Stomach (tissue), 4 donors: ENCODE measurements around the gene ANKRD49.

Experiments used
- EP300 ChIP-seq: sonication (generic); formaldehyde crosslinking; IDR thresholded peaks from one replicate; pipeline ENCODE4 v1.6.1; 2017; ENCODE audit warnings: antibody characterized with exemption
- TF ChIP-seq, protein P1 (sequence below), 7 experiments: fragments of 450-650 bp in 4 of 7; fragments of 200-600 bp in 3 of 7; sonication (generic) in 3 of 7; IDR thresholded peaks; one replicate each; pipeline ENCODE4 v1.5.1; 2016 to 2019; ENCODE audit warnings: antibody characterized with exemption in 7 of 7, control low read depth in 2 of 7, mild to moderate bottlenecking in 1 of 7

DNA sequence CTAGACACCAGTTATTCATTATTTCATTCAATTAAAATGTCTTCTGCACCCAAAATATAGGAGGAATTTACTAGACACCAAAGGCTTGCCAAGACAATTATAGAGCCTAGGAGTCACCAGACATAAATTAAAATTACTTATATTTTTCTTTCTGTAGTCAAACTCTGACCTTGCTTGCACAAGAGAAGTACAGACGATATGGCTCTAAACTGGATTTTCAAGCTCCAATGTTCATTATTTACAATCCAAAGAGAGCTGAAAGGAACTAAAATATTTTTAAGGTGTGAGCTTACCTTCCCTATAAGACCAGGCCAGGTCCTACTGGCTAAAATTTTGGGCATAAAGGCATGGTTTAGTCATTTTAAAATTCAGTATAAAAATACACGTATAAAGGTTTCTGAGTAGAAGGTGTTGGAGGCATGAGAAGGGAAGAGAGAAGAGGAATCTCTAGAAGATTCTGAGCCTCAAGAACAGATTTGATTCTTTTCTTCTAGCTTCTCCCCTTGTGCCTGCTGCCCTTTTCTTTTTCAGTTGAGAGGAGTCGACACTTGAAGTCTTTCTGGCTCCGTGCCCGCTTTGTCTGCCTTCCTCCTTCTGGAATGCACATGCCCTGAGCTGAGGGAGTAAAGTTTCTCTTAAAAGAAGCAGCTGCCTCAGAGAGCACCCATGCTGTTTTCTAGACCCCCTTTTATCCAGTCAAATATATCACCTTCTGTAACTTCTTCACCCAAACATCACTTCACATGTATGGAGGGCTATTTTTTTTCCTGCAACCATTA lies 32.0 kb downstream of the ANKRD49 start:
- no peak for TF ChIP-seq EP300
- TF ChIP-seq, protein P1, sequence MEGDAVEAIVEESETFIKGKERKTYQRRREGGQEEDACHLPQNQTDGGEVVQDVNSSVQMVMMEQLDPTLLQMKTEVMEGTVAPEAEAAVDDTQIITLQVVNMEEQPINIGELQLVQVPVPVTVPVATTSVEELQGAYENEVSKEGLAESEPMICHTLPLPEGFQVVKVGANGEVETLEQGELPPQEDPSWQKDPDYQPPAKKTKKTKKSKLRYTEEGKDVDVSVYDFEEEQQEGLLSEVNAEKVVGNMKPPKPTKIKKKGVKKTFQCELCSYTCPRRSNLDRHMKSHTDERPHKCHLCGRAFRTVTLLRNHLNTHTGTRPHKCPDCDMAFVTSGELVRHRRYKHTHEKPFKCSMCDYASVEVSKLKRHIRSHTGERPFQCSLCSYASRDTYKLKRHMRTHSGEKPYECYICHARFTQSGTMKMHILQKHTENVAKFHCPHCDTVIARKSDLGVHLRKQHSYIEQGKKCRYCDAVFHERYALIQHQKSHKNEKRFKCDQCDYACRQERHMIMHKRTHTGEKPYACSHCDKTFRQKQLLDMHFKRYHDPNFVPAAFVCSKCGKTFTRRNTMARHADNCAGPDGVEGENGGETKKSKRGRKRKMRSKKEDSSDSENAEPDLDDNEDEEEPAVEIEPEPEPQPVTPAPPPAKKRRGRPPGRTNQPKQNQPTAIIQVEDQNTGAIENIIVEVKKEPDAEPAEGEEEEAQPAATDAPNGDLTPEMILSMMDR (IDR thresholded peaks at IDR 0.05) = no peak
